SK-N-SH treated with all-trans-retinoic acid at 6 μM for 48 hours (cell line): ENCODE results near the gene BOLA3.

ENCODE experiments used
- ATAC-seq: fragments of 200-7000 bp; cut with Tn5 transposase; 3 replicates; pipeline ENCODE4 v1.9.1; 2020; ENCODE audit warnings: mild to moderate bottlenecking, moderate library complexity
- ARNTL ChIP-seq: fragments of 450-650 bp; formaldehyde crosslinking; IDR thresholded peaks from 2 replicates; pipeline ENCODE4 v1.5.0; 2020; ENCODE audit warnings: low read depth, mild to moderate bottlenecking, moderate library complexity, borderline replicate concordance
- BACH2 ChIP-seq: fragments of 250-450 bp; sonication (Bioruptor Pico); IDR thresholded peaks from 2 replicates; pipeline ENCODE4 v1.9.0; 2021; ENCODE audit warnings: mild to moderate bottlenecking, borderline replicate concordance
- CSDC2 ChIP-seq: fragments of 250-450 bp; sonication (Bioruptor Pico); IDR thresholded peaks from 2 replicates; pipeline ENCODE4 v1.5.0; 2020; ENCODE audit warnings: mild to moderate bottlenecking, moderate library complexity
- ESRRG ChIP-seq: fragments of 250-450 bp; sonication (Bioruptor Pico); IDR thresholded peaks from 2 replicates; pipeline ENCODE4 v1.6.1; 2021; ENCODE audit warnings: mild to moderate bottlenecking
- ISL1 ChIP-seq: fragments of 250-450 bp; sonication (Bioruptor Pico); IDR thresholded peaks from 2 replicates; pipeline ENCODE4 v2.1.2; 2022; ENCODE audit warnings: mild to moderate bottlenecking, moderate library complexity
- OSR1 ChIP-seq: fragments of 250-450 bp; sonication (Bioruptor Pico); IDR thresholded peaks from 2 replicates; pipeline ENCODE4 v1.8.0; 2022; ENCODE audit warnings: moderate library complexity, mild to moderate bottlenecking, inconsistent platforms
- PPARA ChIP-seq: fragments of 250-450 bp; sonication (Bioruptor Pico); IDR thresholded peaks from 2 replicates; pipeline ENCODE4 v1.5.0; 2020; ENCODE audit warnings: mild to moderate bottlenecking, borderline replicate concordance
- RARB ChIP-seq: fragments of 250-450 bp; sonication (Bioruptor Pico); IDR thresholded peaks from 2 replicates; pipeline ENCODE4 v1.8.0; 2021; ENCODE audit warnings: mild to moderate bottlenecking, moderate library complexity
- SNAI2 ChIP-seq: fragments of 250-450 bp; sonication (Bioruptor Pico); IDR thresholded peaks from 2 replicates; pipeline ENCODE4 v1.5.0; 2020; ENCODE audit warnings: mild to moderate bottlenecking, moderate library complexity
- TCF4 ChIP-seq: fragments of 250-450 bp; sonication (Bioruptor Pico); IDR thresholded peaks from 2 replicates; pipeline ENCODE4 v1.8.0; 2021; ENCODE audit warnings: mild to moderate bottlenecking, moderate library complexity, borderline replicate concordance
- TOX ChIP-seq: fragments of 250-450 bp; sonication (Bioruptor Pico); IDR thresholded peaks from 2 replicates; pipeline ENCODE4 v1.8.0; 2021; ENCODE audit warnings: mild to moderate bottlenecking, moderate library complexity, borderline replicate concordance
- ZC3H10 ChIP-seq: fragments of 250-450 bp; sonication (Bioruptor Pico); IDR thresholded peaks from 2 replicates; pipeline ENCODE4 v1.5.1; 2021; ENCODE audit warnings: mild to moderate bottlenecking, moderate library complexity
- ZFP3 ChIP-seq: fragments of 250-450 bp; sonication (Bioruptor Pico); IDR thresholded peaks from 2 replicates; pipeline ENCODE4 v1.5.0; 2020; ENCODE audit warnings: mild to moderate bottlenecking, moderate library complexity
- ZFP30 ChIP-seq: fragments of 450-650 bp; formaldehyde crosslinking; IDR thresholded peaks from 2 replicates; pipeline ENCODE4 v1.5.0; 2022; ENCODE audit warnings: mild to moderate bottlenecking, moderate library complexity
- ZNF565 ChIP-seq: fragments of 450-650 bp; formaldehyde crosslinking; conservative IDR thresholded peaks from 2 replicates; pipeline ENCODE4 v1.5.0; 2020; ENCODE audit warnings: low read depth, mild to moderate bottlenecking, moderate library complexity
- ZNF70 ChIP-seq: fragments of 450-650 bp; formaldehyde crosslinking; IDR thresholded peaks from 2 replicates; pipeline ENCODE4 v1.5.0; 2020; ENCODE audit warnings: mild to moderate bottlenecking, moderate library complexity
- ZNF8 ChIP-seq: fragments of 450-650 bp; formaldehyde crosslinking; IDR thresholded peaks from 2 replicates; pipeline ENCODE4 v1.5.0; 2020; ENCODE audit warnings: mild to moderate bottlenecking, moderate library complexity
- TF ChIP-seq, protein P1 (sequence below): fragments of 250-450 bp; sonication (Bioruptor Pico); IDR thresholded peaks from 2 replicates; pipeline ENCODE4 v1.8.0; 2021; ENCODE audit warnings: low read depth, mild to moderate bottlenecking, moderate library complexity, borderline replicate concordance
- TF ChIP-seq, protein P2 (sequence below): fragments of 250-450 bp; sonication (Bioruptor Pico); IDR thresholded peaks from 2 replicates; pipeline ENCODE4 v1.8.0; 2020; ENCODE audit warnings: mild to moderate bottlenecking, moderate library complexity, borderline replicate concordance
- TF ChIP-seq, protein P3 (sequence below): fragments of 250-450 bp; sonication (Bioruptor Pico); IDR thresholded peaks from 2 replicates; pipeline ENCODE4 v1.5.1; 2020; ENCODE audit warnings: low read depth, mild to moderate bottlenecking, moderate library complexity
- TF ChIP-seq, protein P4 (sequence below): fragments of 250-450 bp; sonication (Bioruptor Pico); IDR thresholded peaks from 2 replicates; pipeline ENCODE4 v1.5.1; 2021; ENCODE audit warnings: mild to moderate bottlenecking, moderate library complexity
- TF ChIP-seq, protein P5 (sequence below): fragments of 250-450 bp; sonication (Bioruptor Pico); IDR thresholded peaks from 2 replicates; pipeline ENCODE4 v1.5.0; 2020; ENCODE audit warnings: mild to moderate bottlenecking, moderate library complexity

The BOLA3 gene

DNA sequence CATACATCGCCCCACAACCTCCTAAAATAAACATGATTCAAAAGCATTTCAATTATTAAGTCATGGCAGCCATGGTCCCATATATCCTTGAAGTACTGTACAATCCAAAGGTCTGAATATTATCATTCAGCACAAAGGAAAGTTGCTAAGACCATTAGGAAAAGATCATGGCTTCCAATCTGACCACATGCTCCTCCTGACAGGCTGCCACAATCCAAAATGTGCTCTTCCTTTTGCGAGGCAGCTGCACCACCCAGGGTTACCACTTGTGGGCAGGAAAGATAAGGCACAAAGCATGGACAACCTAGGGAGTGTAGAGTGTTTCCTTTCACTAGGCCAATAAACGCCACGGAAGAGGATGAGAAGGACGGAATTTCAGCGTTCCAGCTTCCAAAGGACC lies 5.4 kb downstream of the BOLA3 start:
- 0 out of 3 replicates have a peak, but pooled peaks have one; percentile 34 for ATAC-seq
- TF ChIP-seq ZFP3 (CRISPR knock-in tag) (no peak), TCF4 (no peak), ZC3H10 (CRISPR knock-in tag) (no peak), TOX (CRISPR knock-in tag) (no peak), ARNTL (no peak), ZNF70 (CRISPR knock-in tag) (no peak), ZNF565 (CRISPR knock-in tag) (no peak), ZNF8 (no peak), PPARA (no peak), BACH2 (no peak), SNAI2 (CRISPR knock-in tag) (no peak), RARB (no peak), ISL1 (CRISPR knock-in tag) (no peak), ZFP30 (CRISPR knock-in tag) (no peak)
- TF ChIP-seq, protein P1, sequence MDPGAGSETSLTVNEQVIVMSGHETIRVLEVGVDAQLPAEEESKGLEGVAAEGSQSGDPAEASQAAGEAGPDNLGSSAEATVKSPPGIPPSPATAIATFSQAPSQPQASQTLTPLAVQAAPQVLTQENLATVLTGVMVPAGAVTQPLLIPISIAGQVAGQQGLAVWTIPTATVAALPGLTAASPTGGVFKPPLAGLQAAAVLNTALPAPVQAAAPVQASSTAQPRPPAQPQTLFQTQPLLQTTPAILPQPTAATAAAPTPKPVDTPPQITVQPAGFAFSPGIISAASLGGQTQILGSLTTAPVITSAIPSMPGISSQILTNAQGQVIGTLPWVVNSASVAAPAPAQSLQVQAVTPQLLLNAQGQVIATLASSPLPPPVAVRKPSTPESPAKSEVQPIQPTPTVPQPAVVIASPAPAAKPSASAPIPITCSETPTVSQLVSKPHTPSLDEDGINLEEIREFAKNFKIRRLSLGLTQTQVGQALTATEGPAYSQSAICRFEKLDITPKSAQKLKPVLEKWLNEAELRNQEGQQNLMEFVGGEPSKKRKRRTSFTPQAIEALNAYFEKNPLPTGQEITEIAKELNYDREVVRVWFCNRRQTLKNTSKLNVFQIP = no peak
- TF ChIP-seq, protein P2, sequence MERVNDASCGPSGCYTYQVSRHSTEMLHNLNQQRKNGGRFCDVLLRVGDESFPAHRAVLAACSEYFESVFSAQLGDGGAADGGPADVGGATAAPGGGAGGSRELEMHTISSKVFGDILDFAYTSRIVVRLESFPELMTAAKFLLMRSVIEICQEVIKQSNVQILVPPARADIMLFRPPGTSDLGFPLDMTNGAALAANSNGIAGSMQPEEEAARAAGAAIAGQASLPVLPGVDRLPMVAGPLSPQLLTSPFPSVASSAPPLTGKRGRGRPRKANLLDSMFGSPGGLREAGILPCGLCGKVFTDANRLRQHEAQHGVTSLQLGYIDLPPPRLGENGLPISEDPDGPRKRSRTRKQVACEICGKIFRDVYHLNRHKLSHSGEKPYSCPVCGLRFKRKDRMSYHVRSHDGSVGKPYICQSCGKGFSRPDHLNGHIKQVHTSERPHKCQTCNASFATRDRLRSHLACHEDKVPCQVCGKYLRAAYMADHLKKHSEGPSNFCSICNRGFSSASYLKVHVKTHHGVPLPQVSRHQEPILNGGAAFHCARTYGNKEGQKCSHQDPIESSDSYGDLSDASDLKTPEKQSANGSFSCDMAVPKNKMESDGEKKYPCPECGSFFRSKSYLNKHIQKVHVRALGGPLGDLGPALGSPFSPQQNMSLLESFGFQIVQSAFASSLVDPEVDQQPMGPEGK (CRISPR knock-in tag) = no peak
- TF ChIP-seq, protein P3, sequence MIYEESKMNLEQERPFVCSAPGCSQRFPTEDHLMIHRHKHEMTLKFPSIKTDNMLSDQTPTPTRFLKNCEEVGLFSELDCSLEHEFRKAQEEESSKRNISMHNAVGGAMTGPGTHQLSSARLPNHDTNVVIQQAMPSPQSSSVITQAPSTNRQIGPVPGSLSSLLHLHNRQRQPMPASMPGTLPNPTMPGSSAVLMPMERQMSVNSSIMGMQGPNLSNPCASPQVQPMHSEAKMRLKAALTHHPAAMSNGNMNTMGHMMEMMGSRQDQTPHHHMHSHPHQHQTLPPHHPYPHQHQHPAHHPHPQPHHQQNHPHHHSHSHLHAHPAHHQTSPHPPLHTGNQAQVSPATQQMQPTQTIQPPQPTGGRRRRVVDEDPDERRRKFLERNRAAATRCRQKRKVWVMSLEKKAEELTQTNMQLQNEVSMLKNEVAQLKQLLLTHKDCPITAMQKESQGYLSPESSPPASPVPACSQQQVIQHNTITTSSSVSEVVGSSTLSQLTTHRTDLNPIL (CRISPR knock-in tag) = no peak

DNA sequence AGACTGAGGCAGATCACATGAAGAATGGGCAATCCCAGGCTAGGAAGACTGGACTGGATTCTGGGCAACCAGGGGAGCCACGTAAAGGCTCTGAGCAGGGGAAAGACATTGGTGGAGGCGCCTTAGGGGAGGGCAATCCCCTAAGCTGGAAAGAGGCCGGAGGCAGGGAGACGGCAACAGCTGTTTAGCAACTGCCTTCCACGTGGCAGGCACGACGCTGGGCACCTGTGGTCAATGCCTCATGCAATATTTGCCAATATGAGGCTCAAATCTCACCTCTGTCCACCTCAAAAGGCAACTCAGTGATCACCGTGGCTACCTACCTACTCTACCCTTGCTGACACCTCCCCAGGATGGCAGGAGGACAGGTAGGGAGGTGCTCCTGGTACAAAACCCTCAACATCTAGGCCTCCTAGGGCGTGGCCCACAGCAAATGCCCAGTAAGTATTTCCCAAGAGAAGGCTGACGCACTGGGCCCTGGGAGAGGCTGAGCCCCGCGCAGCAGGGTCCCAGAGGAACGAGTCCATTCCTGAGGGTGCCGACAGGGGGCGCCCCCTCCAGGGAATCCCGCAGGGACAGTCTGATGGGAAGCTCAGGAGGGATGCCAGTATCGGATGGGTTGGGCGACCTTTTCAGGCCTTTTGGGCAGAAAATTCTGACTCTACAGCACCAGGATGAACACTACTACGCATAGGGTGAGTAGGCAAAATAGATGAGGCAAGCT lies 8.9 kb downstream of the BOLA3 start:
- ATAC-seq = no peak
- TF ChIP-seq, protein P4, sequence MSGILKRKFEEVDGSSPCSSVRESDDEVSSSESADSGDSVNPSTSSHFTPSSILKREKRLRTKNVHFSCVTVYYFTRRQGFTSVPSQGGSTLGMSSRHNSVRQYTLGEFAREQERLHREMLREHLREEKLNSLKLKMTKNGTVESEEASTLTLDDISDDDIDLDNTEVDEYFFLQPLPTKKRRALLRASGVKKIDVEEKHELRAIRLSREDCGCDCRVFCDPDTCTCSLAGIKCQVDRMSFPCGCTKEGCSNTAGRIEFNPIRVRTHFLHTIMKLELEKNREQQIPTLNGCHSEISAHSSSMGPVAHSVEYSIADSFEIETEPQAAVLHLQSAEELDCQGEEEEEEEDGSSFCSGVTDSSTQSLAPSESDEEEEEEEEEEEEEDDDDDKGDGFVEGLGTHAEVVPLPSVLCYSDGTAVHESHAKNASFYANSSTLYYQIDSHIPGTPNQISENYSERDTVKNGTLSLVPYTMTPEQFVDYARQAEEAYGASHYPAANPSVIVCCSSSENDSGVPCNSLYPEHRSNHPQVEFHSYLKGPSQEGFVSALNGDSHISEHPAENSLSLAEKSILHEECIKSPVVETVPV (CRISPR knock-in tag) = no peak

DNA sequence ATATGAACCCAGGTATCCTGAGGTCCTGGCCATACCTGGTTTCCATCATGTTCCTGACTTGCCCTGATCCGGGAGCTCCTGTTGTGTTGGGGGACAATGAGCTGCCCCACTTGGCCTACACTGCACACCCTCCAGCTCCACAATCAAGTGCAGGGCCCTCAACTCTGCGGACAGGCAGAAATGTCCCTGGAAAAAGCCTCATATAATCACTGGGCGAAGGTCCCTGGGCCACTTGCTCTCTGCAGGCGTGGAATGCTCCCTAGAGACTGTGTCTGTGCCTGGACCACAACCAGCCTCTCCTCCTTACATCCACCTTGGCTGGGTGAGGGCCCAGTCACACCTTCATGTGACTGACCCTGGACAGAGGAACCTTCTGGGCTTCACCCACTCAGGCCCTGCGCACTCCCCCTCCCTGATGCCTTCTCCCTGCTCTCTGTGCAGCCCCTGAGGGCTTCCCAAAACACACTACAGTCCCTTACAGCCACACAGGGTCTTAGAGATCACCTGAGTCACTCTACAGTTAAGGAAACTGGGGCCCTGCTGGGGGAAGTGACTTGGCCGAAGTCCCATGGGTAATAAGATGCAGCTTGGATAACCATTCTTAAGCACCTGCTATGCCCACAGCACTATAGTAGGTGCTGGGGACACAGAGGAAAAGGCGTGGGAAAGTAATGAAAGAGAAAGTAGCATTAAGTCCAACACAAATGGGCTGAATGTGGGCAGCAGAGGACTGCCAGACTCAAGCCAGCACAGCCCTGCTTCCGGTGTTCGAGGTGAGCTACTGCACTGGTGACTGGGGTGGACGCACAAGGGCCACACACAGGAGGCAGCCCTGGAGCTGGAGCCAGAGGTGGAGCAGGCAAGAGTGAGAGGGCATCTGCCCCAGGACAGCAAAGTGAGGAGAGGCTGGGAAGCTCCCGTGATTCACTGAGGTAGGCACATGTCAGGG lies 9.8 kb downstream of the BOLA3 start:
- ATAC-seq = no peak
- no peak for TF ChIP-seq ESRRG
- no peak for TF ChIP-seq PPARA
- no peak for TF ChIP-seq ZFP30 (CRISPR knock-in tag)
- TF ChIP-seq, protein P3 (CRISPR knock-in tag) = no peak
- no peak for TF ChIP-seq ZNF70 (CRISPR knock-in tag)
- no peak for TF ChIP-seq ARNTL
- no peak for TF ChIP-seq ZFP3 (CRISPR knock-in tag)
- no peak for TF ChIP-seq CSDC2
- TF ChIP-seq TOX (CRISPR knock-in tag) = no peak
- no peak for TF ChIP-seq ZC3H10 (CRISPR knock-in tag)

DNA sequence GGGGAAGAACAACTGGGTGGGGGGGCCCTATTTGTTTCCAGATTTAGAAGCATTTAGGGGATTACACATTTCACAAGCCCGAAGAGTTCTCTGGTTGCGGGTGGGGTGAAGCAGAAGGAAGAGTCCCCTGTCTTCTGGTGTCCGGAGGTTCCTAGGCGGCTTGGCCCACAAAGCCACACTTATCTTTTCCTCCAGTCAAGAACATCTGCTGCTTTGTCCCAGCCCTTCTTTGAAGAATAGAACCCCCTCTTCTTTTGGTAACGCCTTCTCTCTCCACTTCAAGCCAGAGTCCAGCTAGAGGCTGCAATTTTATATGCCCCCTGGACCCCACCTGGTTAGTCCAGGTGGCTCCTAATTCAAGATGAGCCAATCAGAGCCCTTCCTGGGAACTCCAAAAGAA lies 15.8 kb downstream of the BOLA3 start:
- no peak for ATAC-seq
- TF ChIP-seq ZC3H10 (CRISPR knock-in tag) (no peak), ZNF8 (no peak), ZNF565 (CRISPR knock-in tag) (no peak), OSR1 (CRISPR knock-in tag) (no peak), ZNF70 (CRISPR knock-in tag) (no peak), CSDC2 (no peak), BACH2 (no peak), SNAI2 (CRISPR knock-in tag) (no peak), ESRRG (no peak), TCF4 (no peak), ISL1 (CRISPR knock-in tag) (no peak)
- TF ChIP-seq, protein P5, sequence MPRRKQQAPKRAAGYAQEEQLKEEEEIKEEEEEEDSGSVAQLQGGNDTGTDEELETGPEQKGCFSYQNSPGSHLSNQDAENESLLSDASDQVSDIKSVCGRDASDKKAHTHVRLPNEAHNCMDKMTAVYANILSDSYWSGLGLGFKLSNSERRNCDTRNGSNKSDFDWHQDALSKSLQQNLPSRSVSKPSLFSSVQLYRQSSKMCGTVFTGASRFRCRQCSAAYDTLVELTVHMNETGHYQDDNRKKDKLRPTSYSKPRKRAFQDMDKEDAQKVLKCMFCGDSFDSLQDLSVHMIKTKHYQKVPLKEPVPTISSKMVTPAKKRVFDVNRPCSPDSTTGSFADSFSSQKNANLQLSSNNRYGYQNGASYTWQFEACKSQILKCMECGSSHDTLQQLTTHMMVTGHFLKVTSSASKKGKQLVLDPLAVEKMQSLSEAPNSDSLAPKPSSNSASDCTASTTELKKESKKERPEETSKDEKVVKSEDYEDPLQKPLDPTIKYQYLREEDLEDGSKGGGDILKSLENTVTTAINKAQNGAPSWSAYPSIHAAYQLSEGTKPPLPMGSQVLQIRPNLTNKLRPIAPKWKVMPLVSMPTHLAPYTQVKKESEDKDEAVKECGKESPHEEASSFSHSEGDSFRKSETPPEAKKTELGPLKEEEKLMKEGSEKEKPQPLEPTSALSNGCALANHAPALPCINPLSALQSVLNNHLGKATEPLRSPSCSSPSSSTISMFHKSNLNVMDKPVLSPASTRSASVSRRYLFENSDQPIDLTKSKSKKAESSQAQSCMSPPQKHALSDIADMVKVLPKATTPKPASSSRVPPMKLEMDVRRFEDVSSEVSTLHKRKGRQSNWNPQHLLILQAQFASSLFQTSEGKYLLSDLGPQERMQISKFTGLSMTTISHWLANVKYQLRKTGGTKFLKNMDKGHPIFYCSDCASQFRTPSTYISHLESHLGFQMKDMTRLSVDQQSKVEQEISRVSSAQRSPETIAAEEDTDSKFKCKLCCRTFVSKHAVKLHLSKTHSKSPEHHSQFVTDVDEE (CRISPR knock-in tag) = no peak
- TF ChIP-seq, protein P4 (CRISPR knock-in tag) = no peak
